ENCODE data around the gene SMC2. TPM values are rescaled to one million over a fixed set of nuclear protein-coding genes. Genes with fewer than 3 reads are reported as not detected.

Gene SMC2
- total and polyA plus RNA-seq, 9 of the 15 experiments (the other 6 are each of a cell fraction or from before 2014, with no cell fraction given), result 18.0 to 54.0 (median 32.9) TPM

DNA sequence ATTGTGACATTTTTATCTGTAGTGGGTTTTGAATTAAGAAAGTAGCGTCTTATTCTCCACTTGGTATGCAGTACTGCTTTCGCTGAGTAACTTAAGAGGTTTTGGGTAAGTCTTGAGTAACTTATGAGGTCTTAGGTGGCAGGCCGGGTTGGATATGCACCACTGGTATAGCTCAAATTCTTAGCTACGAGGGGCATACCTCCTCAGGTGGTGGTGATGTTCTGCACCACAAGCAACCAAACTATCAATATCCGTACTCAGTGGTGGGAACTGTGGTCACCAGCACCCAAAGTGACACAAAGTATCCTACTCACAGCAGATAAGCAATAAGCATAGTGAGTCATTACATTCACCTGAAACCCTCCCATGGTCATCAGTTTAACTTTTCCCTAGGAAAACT, 13.7 kb downstream of the SMC2 start:
- no peak overlapping the region for H2AFZ ChIP-seq (ENCODE audit: low read depth, low read length)
- POLR2A ChIA-PET, result no interaction called here
- WGBS (ENCODE audit: insufficient coverage, low coverage, missing lambda C conversion rate), result 85% methylated on average over 5 of the region's 5 CpGs
- H3K9me1 ChIP-seq (ENCODE audit: control insufficient read depth, insufficient read depth, low read length), result no peaks in the 10 kb centered on the region
- FAIRE-seq, result no peak
- peaks cover 79% of the 10 kb centered on the region for H3K36me3 ChIP-seq (ENCODE audit: control insufficient read depth, insufficient read depth, low read length)
- no peaks in the 10 kb centered on the region for H3K9me3 ChIP-seq (replicated peaks; ENCODE audit: control insufficient read depth, insufficient read depth, low read depth, low read length)
- BruUV-seq (replicated peaks), result no TSS peak
- CTCF ChIA-PET (ENCODE audit: low intra/inter-chr PET ratio), result no interaction called here
- in situ Hi-C loops (cut with MboI), result no loop called here
- H3K4me3 ChIP-seq, result no peak overlapping the region
- H3K4me1 ChIP-seq (replicated peaks in 1 of 2; ENCODE audit: control insufficient read depth in 2 of 2, insufficient read depth in 2 of 2, low read length in 2 of 2), result no peaks in the 10 kb centered on the region
- H3K27me3 ChIP-seq (ENCODE audit: control insufficient read depth in 2 of 2, insufficient read depth in 2 of 2, low read length in 2 of 2), result no peaks in the 10 kb centered on the region
- H4K20me1 ChIP-seq (replicated peaks; ENCODE audit: control insufficient read depth, insufficient read depth, low read length), result no peaks in the 10 kb centered on the region
- H3K9ac ChIP-seq (ENCODE audit: insufficient read depth in 1 of 2, low read depth in 2 of 2, low read length in 2 of 2), result no peak overlapping the region
- no peak for DNase-seq (ENCODE audit: extremely low read depth in 1 of 4, low spot score in 3 of 4)
- TF ChIP-seq HNRNPK (IDR thresholded peaks at IDR 0.05; ENCODE audit: low read depth, low read length, poor library complexity, severe bottlenecking) (no peak), FOXJ3 (CRISPR knock-in tag; IDR thresholded peaks at IDR 0.05) (no peak), EP300 (IDR thresholded peaks at IDR 0.05; ENCODE audit: low read length) (no peak), ELK1 (CRISPR knock-in tag; IDR thresholded peaks at IDR 0.05) (no peak), ZNF311 (CRISPR knock-in tag; IDR thresholded peaks at IDR 0.05) (no peak), MTA3 (IDR thresholded peaks at IDR 0.05; ENCODE audit: borderline replicate concordance) (no peak), ZNF146 (CRISPR knock-in tag; IDR thresholded peaks at IDR 0.05; ENCODE audit: unreplicated experiment) (no peak), ELF2 (CRISPR knock-in tag; IDR thresholded peaks at IDR 0.05) (no peak)
- TF ChIP-seq, protein P1, sequence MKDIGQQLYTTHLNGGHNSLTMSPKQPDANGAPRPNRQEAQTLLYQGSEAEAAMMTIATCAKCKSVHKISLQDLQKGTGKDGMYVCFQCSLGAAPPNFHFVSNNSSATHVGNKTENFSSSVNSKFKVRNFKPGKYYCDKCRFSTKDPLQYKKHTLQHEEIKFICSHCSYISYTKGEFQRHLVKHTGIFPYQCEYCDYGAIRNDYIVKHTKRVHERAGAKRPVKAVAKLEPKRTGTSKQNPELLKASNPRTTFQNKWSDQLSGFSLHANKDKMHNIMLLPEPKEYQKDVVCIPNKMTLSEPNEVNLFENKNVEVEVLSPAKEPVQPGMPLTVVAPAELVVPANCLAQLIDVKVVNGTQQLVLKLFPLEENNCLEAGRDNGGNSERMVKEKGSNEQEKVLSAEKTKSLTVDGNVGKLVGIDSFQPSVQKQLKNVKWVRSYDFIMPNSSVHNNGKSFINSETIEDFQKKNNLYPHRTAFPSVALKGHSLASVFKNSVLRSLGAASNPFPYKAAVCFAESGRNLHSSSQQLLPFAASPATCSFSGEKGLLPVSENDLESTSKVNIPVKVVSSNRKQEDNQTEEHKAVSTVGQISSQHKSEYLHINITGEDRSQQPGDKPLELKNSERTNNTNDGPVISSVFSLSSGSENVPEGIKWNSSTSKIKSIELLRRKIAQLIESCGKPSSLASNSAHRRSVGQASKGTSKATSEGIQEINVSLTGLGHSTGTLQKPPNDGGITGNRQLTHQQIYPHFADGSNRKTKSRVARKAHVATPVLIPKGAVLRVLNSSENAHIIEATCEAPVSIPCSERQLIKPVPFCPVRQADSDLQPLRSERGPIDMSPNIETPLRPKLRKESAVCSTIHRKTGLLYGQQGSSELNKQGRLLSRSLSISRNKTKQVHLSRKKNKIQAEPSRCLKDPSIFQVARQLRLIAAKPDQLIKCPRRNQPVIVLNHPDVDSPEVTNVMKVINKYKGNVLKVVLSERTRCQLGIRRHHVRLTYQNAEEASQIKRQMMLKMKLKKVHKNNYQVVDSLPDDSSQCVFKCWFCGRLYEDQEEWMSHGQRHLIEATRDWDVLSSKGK (CRISPR knock-in tag; IDR thresholded peaks at IDR 0.05), result no peak
- ATAC-seq, result no peak
- H3K27ac ChIP-seq (ENCODE audit: extremely low read depth, low read depth, low read length), result no peak overlapping the region
- no peaks in the 10 kb centered on the region for H3K79me2 ChIP-seq (ENCODE audit: control insufficient read depth, insufficient read depth, low read length)
- intact Hi-C loops (cut with micrococcal nuclease), result no loop called here
- no peak overlapping the region for H3K4me2 ChIP-seq (ENCODE audit: insufficient read depth, low read length)
